Mucosa of descending colon (tissue), 3 donors: ENCODE data around the gene EDARADD. TPM values are rescaled to one million over a fixed set of nuclear protein-coding genes. Genes with fewer than 3 reads are reported as not detected.
"Not testable (repeated sequence)": the region's sequence is repeated elsewhere in the genome, so short reads cannot be mapped to it uniquely, and the experiment has no call there.

ENCODE experiments used
- ATAC-seq: fragments of 200-7000 bp; cut with Tn5 transposase; one replicate; pipeline ENCODE4 v1.9.1; 2020; ENCODE audit warnings: mild to moderate bottlenecking, moderate library complexity
- DNase-seq, 3 donors: peaks; one replicate each; pipeline ENCODE4 v3.0.0-alpha.2; 2020
- H3K36me3 ChIP-seq: fragments of 200-600 bp; one replicate; pipeline ENCODE4 v1.8.0; 2021; ENCODE audit warnings: low read depth, mild to moderate bottlenecking
- H3K4me1 ChIP-seq: fragments of 200-600 bp; one replicate; pipeline ENCODE4 v1.8.0; 2021; ENCODE audit warnings: low read depth, mild to moderate bottlenecking
- H3K4me3 ChIP-seq: fragments of 200-600 bp; one replicate; pipeline ENCODE4 v1.8.0; 2021; ENCODE audit warnings: mild to moderate bottlenecking
- H3K9me3 ChIP-seq: fragments of 200-600 bp; one replicate; pipeline ENCODE4 v1.8.0; 2021; ENCODE audit warnings: mild to moderate bottlenecking
- intact Hi-C, 2 donors: fragments of 100-400 bp; cut with DNase I in 1 of 2; cut with micrococcal nuclease in 1 of 2; formaldehyde crosslinking; loops; one replicate each; pipeline versions ENCODE4 v1.11.0 to v1.11.1; 2022; cut with DNase I, micrococcal nuclease
- total RNA-seq, 3 donors: library from RNA; stranded (reverse); fragmentation: NEBNext Ultra II Directional in 2 of 3; extraction: Animal tissue kit (Norgen Biotek cat#: 25700) in 2 of 3; gene quantifications; one replicate each; pipeline versions ENCODE4 v1.2.1 to v1.2.4, GENCODE V29; 2021 to 2023
- TF ChIP-seq, protein P1 (sequence below): fragments of 200-600 bp; IDR thresholded peaks from one replicate; pipeline ENCODE4 v1.8.0; 2022; ENCODE audit warnings: antibody characterized with exemption, mild to moderate bottlenecking
- donor health status: DM: no; HTN: no; CAD: no; lungs with moderate emphysema.
- donor health status: DM: no; HTN: no; CAD: no.
- donor health status: DM: no; HTN: yes; CAD: no.

The EDARADD gene
- total RNA-seq, 3 donors from 2014 or later, result 0.16 to 0.48 TPM; not detected in 1

DNA sequence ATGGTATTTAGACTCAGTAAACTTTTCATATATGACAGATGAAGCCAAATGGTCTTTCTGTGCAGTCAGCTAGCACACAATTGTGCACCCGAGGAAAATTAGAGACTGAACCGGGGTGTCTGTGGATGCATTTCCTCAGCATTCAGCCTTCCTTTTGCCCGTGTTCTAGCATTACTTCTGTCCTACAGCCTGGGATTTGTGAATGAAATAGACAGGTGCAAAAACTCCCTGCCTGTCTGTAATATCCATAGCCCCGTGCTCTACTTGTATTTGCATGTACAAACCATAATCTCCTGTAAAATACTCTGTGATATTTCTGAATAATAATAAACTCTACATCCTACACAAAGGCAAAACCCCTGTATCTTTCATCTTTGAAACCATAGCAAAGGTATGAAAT is 64.9 kb downstream of the EDARADD start:
- no peak for DNase-seq
- no peak overlapping the region for H3K4me3 ChIP-seq
- no peaks in the 10 kb centered on the region for H3K4me1 ChIP-seq
- no peaks in the 10 kb centered on the region for H3K36me3 ChIP-seq
- ATAC-seq, result no peak
- intact Hi-C loops, result no loop called here
- TF ChIP-seq, protein P1, sequence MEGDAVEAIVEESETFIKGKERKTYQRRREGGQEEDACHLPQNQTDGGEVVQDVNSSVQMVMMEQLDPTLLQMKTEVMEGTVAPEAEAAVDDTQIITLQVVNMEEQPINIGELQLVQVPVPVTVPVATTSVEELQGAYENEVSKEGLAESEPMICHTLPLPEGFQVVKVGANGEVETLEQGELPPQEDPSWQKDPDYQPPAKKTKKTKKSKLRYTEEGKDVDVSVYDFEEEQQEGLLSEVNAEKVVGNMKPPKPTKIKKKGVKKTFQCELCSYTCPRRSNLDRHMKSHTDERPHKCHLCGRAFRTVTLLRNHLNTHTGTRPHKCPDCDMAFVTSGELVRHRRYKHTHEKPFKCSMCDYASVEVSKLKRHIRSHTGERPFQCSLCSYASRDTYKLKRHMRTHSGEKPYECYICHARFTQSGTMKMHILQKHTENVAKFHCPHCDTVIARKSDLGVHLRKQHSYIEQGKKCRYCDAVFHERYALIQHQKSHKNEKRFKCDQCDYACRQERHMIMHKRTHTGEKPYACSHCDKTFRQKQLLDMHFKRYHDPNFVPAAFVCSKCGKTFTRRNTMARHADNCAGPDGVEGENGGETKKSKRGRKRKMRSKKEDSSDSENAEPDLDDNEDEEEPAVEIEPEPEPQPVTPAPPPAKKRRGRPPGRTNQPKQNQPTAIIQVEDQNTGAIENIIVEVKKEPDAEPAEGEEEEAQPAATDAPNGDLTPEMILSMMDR, result no peak
- no peaks in the 10 kb centered on the region for H3K9me3 ChIP-seq

- Histone ChIP-seq H3K4me1 (no peaks in the 10 kb centered on the region), H3K9me3 (no peaks in the 10 kb centered on the region), H3K4me3 (no peak overlapping the region), H3K36me3 (no peaks in the 10 kb centered on the region)
- DNase-seq (no peak), ATAC-seq (no peak)
- TF ChIP-seq, protein P1, result no peak
- intact Hi-C loops, result no loop called here
These were observed 66.0 kb downstream of the EDARADD start for GRCh38 chr1:236460103-236460502.

DNA sequence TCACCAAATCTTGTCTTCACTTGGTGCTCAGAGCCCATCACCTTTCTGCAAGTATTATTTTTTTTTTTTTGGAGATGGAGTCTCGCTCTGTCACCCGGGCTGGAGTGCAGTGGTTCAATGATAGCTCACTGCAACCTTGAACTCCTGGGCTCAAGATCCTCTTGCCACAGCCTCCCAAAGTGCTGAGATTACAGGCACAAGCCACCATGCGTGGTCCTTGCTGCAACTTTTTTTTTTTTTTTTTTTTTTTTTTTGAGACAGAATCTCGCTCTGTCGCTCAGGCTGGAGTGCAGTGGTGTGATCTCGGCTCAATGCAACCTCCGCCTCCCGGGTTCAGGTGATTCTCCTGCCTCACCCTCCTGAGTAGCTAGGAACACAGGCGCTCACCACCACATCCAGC is 70.1 kb downstream of the EDARADD start:
- intact Hi-C loops, H3K36me3 ChIP-seq, ATAC-seq, H3K9me3 ChIP-seq, H3K4me3 ChIP-seq, DNase-seq, H3K4me1 ChIP-seq: not testable (repeated sequence)

- intact Hi-C loops, result no loop called here
These were observed 71.3 kb downstream of the EDARADD start for GRCh38 chr1:236465231-236465958.

DNA sequence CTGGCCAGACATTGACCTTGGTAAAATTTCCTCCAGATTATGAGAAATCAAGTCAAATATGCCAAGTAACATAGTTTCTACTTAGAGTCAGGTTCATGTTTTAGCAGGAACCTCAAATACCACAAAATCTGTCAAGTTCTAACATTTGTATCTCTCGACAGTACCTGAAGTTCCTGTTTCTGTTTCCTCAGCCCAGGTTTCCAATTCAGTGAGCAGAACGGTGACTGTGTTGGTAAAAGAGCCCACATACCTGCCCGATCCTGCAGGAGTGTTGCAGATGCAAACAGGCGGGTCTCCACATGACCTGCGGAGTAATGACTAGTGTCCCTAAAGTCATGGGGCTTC is 71.8 kb downstream of the EDARADD start:
- Histone ChIP-seq H3K9me3 (no peaks in the 10 kb centered on the region), H3K36me3 (no peaks in the 10 kb centered on the region), H3K4me1 (no peaks in the 10 kb centered on the region), H3K4me3 (no peak overlapping the region)
- no peak for DNase-seq
- TF ChIP-seq, protein P1, result no peak
- ATAC-seq, result no peak
- intact Hi-C loops, result no loop called here

More at GRCh38 chr1:236465231-236465958, 71.3 kb downstream of the EDARADD start:
- TF ChIP-seq, protein P1, result no peak
- no peak overlapping the region for H3K4me3 ChIP-seq
- H3K4me1 ChIP-seq, result no peaks in the 10 kb centered on the region
- ATAC-seq, result no peak
- no peak for DNase-seq
- H3K36me3 ChIP-seq, result no peaks in the 10 kb centered on the region
- H3K9me3 ChIP-seq, result no peaks in the 10 kb centered on the region

- no peaks in the 10 kb centered on the region for H3K9me3 ChIP-seq
- no peaks in the 10 kb centered on the region for H3K36me3 ChIP-seq
- no peak for ATAC-seq
- intact Hi-C loops, result no loop called here
- H3K4me3 ChIP-seq, result no peak overlapping the region
- TF ChIP-seq, protein P1, result no peak
- DNase-seq, result no peak
- H3K4me1 ChIP-seq, result no peaks in the 10 kb centered on the region
These were observed 73.2 kb downstream of the EDARADD start for GRCh38 chr1:236467327-236467641.
